Activated CD8-positive, alpha-beta T cell treated with anti-CD3 and anti-CD28 coated beads for 36 hours (primary cell): ENCODE results near the gene GNPTAB. TPM values are rescaled to one million over a fixed set of nuclear protein-coding genes. Genes with fewer than 3 reads are reported as not detected.

ENCODE experiments used
- ATAC-seq: fragments of 200-7000 bp; cut with Tn5 transposase; one replicate; pipeline ENCODE4 v1.10.0; 2021; ENCODE audit warnings: mild to moderate bottlenecking, moderate library complexity
- CTCF ChIA-PET: fragments of 350-600 bp; sonication (Branson Sonifier 250); formaldehyde crosslinking; loops from one replicate; lab custom pipeline; 2021; ENCODE audit warnings: antibody characterized with exemption; lab: Charles Lee
- POLR2A ChIA-PET: fragments of 350-600 bp; sonication (Branson Sonifier 250); formaldehyde crosslinking; loops from one replicate; lab custom pipeline; 2021; ENCODE audit warnings: antibody characterized with exemption; lab: Charles Lee
- DNase-seq: peaks from one replicate; pipeline ENCODE4 v3.0.0-alpha.2; 2020
- H3K27ac Mint-ChIP-seq: one replicate; pipeline ENCODE4 v1.8.0; 2021; ENCODE audit warnings: mild to moderate bottlenecking, mixed read lengths
- H3K27me3 Mint-ChIP-seq: one replicate; pipeline ENCODE4 v1.8.0; 2021; ENCODE audit warnings: mixed read lengths
- H3K36me3 Mint-ChIP-seq: one replicate; pipeline ENCODE4 v1.8.0; 2021; ENCODE audit warnings: low read depth, mixed read lengths
- H3K4me1 Mint-ChIP-seq: one replicate; pipeline ENCODE4 v1.8.0; 2021; ENCODE audit warnings: low read depth, mixed read lengths
- H3K4me3 Mint-ChIP-seq: one replicate; pipeline ENCODE4 v1.8.0; 2021; ENCODE audit warnings: mild to moderate bottlenecking, moderate library complexity, mixed read lengths
- H3K9me3 Mint-ChIP-seq: one replicate; pipeline ENCODE4 v1.8.0; 2021; ENCODE audit warnings: mixed read lengths
- CTCF ChIP-seq: fragments of 200-600 bp; IDR thresholded peaks from one replicate; pipeline ENCODE4 v1.8.0; 2022; ENCODE audit warnings: antibody characterized with exemption, mild to moderate bottlenecking
- intact Hi-C: fragments of 100-400 bp; cut with micrococcal nuclease; formaldehyde crosslinking; loops from one replicate; pipeline ENCODE4 v1.10.0; 2022
- total RNA-seq, 2 experiments: library from RNA; stranded (reverse); gene quantifications; one replicate each; pipeline ENCODE4 v1.2.3, GENCODE V29; 2021

GNPTAB gene
- total RNA-seq, 2 experiments from 2014 or later, result 52.4 to 56.9 TPM

GRCh38 chr12:101747697-101748096 is 83.1 kb downstream of the GNPTAB start:
- no peaks in the 10 kb centered on the region for H3K9me3 Mint-ChIP-seq
- TF ChIP-seq CTCF, result no peak
- no peak overlapping the region for H3K4me3 Mint-ChIP-seq
- DNase-seq, result no peak
- intact Hi-C loops, result loop anchor here (10.0 kb wide), 1 partner anchor 253 kb away; no protein-coding TSS in a partner anchor
- no peak overlapping the region for H3K27ac Mint-ChIP-seq
- no peak for ATAC-seq
- H3K4me1 Mint-ChIP-seq, result peaks cover 10% of the 10 kb centered on the region
- CTCF ChIA-PET, result interaction anchor here (1.1 kb wide), 1 partner anchor 93 kb away, joined by 4 read pairs; no protein-coding TSS in a partner anchor
- H3K27me3 Mint-ChIP-seq, result no peaks in the 10 kb centered on the region
- H3K36me3 Mint-ChIP-seq, result peaks cover 35% of the 10 kb centered on the region
- POLR2A ChIA-PET, result no interaction called here

GRCh38 chr12:101746661-101747060 is 84.1 kb downstream of the GNPTAB start:
- no peak overlapping the region for H3K4me3 Mint-ChIP-seq
- POLR2A ChIA-PET, result no interaction called here
- CTCF ChIA-PET, result interaction anchor here (1.1 to 1.5 kb wide), 3 partner anchors 11 to 94 kb away, joined by 3 to 4 read pairs (median 4); no protein-coding TSS in a partner anchor

GRCh38 chr12:101746196-101746595 is 84.6 kb downstream of the GNPTAB start:
- peaks cover 29% of the 10 kb centered on the region for H3K36me3 Mint-ChIP-seq
- no peak for DNase-seq
- intact Hi-C loops, result loop anchor here (10.0 kb wide), 1 partner anchor 251 kb away; no protein-coding TSS in a partner anchor
- H3K27ac Mint-ChIP-seq, result no peak overlapping the region
- ChIA-PET POLR2A (no interaction called here), CTCF (interaction anchor here (1.5 kb wide), 2 partner anchors 11 to 28 kb away, joined by 3 to 4 read pairs; no protein-coding TSS in a partner anchor)
- ATAC-seq, result no peak
- no peak for TF ChIP-seq CTCF
- peaks cover 10% of the 10 kb centered on the region for H3K4me1 Mint-ChIP-seq
- H3K27me3 Mint-ChIP-seq, result no peaks in the 10 kb centered on the region
- no peaks in the 10 kb centered on the region for H3K9me3 Mint-ChIP-seq
- H3K4me3 Mint-ChIP-seq, result no peak overlapping the region

More at GRCh38 chr12:101746661-101747060, 84.1 kb downstream of the GNPTAB start:
- Mint-ChIP-seq H3K27ac (no peak overlapping the region), H3K9me3 (no peaks in the 10 kb centered on the region), H3K27me3 (no peaks in the 10 kb centered on the region), H3K4me1 (peaks cover 10% of the 10 kb centered on the region), H3K36me3 (peaks cover 30% of the 10 kb centered on the region)
- no peak for TF ChIP-seq CTCF
- DNase-seq, result no peak
- ATAC-seq, result no peak
- intact Hi-C loops, result loop anchor here (10.0 kb wide), 1 partner anchor 252 kb away; no protein-coding TSS in a partner anchor

- ChIA-PET POLR2A (no interaction called here), CTCF (interaction anchor here (1.1 to 1.5 kb wide), 3 partner anchors 12 to 75 kb away, joined by 3 to 4 read pairs (median 3); no protein-coding TSS in a partner anchor)
- Mint-ChIP-seq H3K27me3 (no peaks in the 10 kb centered on the region), H3K27ac (no peak overlapping the region), H3K36me3 (peaks cover 29% of the 10 kb centered on the region), H3K4me1 (peaks cover 10% of the 10 kb centered on the region), H3K9me3 (no peaks in the 10 kb centered on the region), H3K4me3 (no peak overlapping the region)
- no peak for DNase-seq
- TF ChIP-seq CTCF, result no peak
- no peak for ATAC-seq
- intact Hi-C loops, result loop anchor here (10.0 kb wide), 1 partner anchor 251 kb away; no protein-coding TSS in a partner anchor
These were observed 85.3 kb downstream of the GNPTAB start for GRCh38 chr12:101745481-101745880.
